Measurements from ENCODE around the gene DAB1. TPM values are rescaled to one million over a fixed set of nuclear protein-coding genes. Genes with fewer than 3 reads are reported as not detected.

Gene DAB1
- total RNA-seq, 3 donors from 2014 or later, result 0.61 to 2.0 (median 0.92) TPM

- no peak for ATAC-seq
- H3K9me3 ChIP-seq, result no peaks in the 10 kb centered on the region
- peak in 1 of 3 donors; percentile 6 for DNase-seq
Measured at GRCh38 chr1:57340334-57341070, 83.4 kb downstream of the DAB1 start.

GRCh38 chr1:57337623-57338022 is 86.2 kb downstream of the DAB1 start:
- H3K9me3 ChIP-seq, result no peaks in the 10 kb centered on the region
- intact Hi-C loops (cut with DNase I, micrococcal nuclease), result no loop called here
- TF ChIP-seq CTCF (IDR thresholded peaks at IDR 0.05), result no peak

More at GRCh38 chr1:57340334-57341070, 83.4 kb downstream of the DAB1 start:
- Histone ChIP-seq H3K4me3 (no peak overlapping the region), H3K4me1 (ENCODE audit: low read depth) (no peaks in the 10 kb centered on the region), H3K36me3 (ENCODE audit: low read depth) (no peaks in the 10 kb centered on the region)
- no peak for TF ChIP-seq CTCF (IDR thresholded peaks at IDR 0.05)
- intact Hi-C loops (cut with DNase I, micrococcal nuclease), result no loop called here

GRCh38 chr1:57336793-57337192 is 87.1 kb downstream of the DAB1 start:
- TF ChIP-seq CTCF (IDR thresholded peaks at IDR 0.05), result no peak
- DNase-seq, result no peak
- Histone ChIP-seq H3K9me3 (no peaks in the 10 kb centered on the region), H3K36me3 (ENCODE audit: low read depth) (no peaks in the 10 kb centered on the region), H3K4me3 (no peak overlapping the region), H3K4me1 (ENCODE audit: low read depth) (no peaks in the 10 kb centered on the region)
- no peak for ATAC-seq
- intact Hi-C loops (cut with DNase I, micrococcal nuclease), result no loop called here

More at GRCh38 chr1:57337623-57338022, 86.2 kb downstream of the DAB1 start:
- no peaks in the 10 kb centered on the region for H3K36me3 ChIP-seq (ENCODE audit: low read depth)
- ATAC-seq (no peak), DNase-seq (no peak)
- no peak overlapping the region for H3K4me3 ChIP-seq
- H3K4me1 ChIP-seq (ENCODE audit: low read depth), result no peaks in the 10 kb centered on the region

GRCh38 chr1:57331620-57332019 is 92.2 kb downstream of the DAB1 start:
- no peak for ATAC-seq
- H3K36me3 ChIP-seq (ENCODE audit: low read depth), result no peaks in the 10 kb centered on the region
- TF ChIP-seq CTCF (IDR thresholded peaks at IDR 0.05), result no peak

GRCh38 chr1:57329937-57330336 is 93.9 kb downstream of the DAB1 start:
- Histone ChIP-seq H3K4me1 (ENCODE audit: low read depth) (no peaks in the 10 kb centered on the region), H3K4me3 (no peak overlapping the region), H3K9me3 (no peaks in the 10 kb centered on the region), H3K36me3 (ENCODE audit: low read depth) (no peaks in the 10 kb centered on the region)
- TF ChIP-seq CTCF (IDR thresholded peaks at IDR 0.05), result no peak
- intact Hi-C loops (cut with DNase I, micrococcal nuclease), result no loop called here
- ATAC-seq (no peak), DNase-seq (no peak)

More at GRCh38 chr1:57331620-57332019, 92.2 kb downstream of the DAB1 start:
- Histone ChIP-seq H3K4me1 (ENCODE audit: low read depth) (no peaks in the 10 kb centered on the region), H3K4me3 (no peak overlapping the region), H3K9me3 (no peaks in the 10 kb centered on the region)
- intact Hi-C loops (cut with DNase I, micrococcal nuclease), result no loop called here
- no peak for DNase-seq
